ENCODE results near the gene DNAAF8.
A peak's percentile ranks its signal among the peaks of the same experiment; 100 is the strongest.
"Not testable (repeated sequence)": the region's sequence is repeated elsewhere in the genome, so short reads cannot be mapped to it uniquely, and the experiment has no call there.

The DNAAF8 gene

GRCh38 chr16:4723071-4723767, 11.1 kb upstream of the DNAAF8 start:
- DNase-seq (ENCODE audit: low read depth in 3 of 3, low spot score in 1 of 3), result no peak

- DNase-seq (ENCODE audit: low read depth in 3 of 3, low spot score in 1 of 3), result no peak
Observed at GRCh38 chr16:4724661-4725270, 9.6 kb upstream of the DNAAF8 start.

- DNase-seq (ENCODE audit: low read depth in 3 of 3, low spot score in 1 of 3), result no peak
Observed at GRCh38 chr16:4726616-4727015, 7.7 kb upstream of the DNAAF8 start.

- DNase-seq (ENCODE audit: low read depth in 3 of 3, low spot score in 1 of 3), result no peak
Observed at GRCh38 chr16:4728676-4729075, 5.7 kb upstream of the DNAAF8 start.

- DNase-seq (ENCODE audit: low read depth in 3 of 3, low spot score in 1 of 3), result no peak
Observed at GRCh38 chr16:4729876-4730275, 4.5 kb upstream of the DNAAF8 start.

- DNase-seq (ENCODE audit: low read depth in 3 of 3, low spot score in 1 of 3), result no peak
Observed at GRCh38 chr16:4733211-4733742, 1.1 kb upstream of the DNAAF8 start.

- DNase-seq (ENCODE audit: low read depth in 3 of 3, low spot score in 1 of 3), result peak in 1 of 3 donors; percentile 8
Observed at GRCh38 chr16:4733747-4734062, 632 bp upstream of the DNAAF8 start.

- DNase-seq (ENCODE audit: low read depth in 3 of 3, low spot score in 1 of 3), result peak; percentile 83 to 91 (median 85)
Observed at GRCh38 chr16:4734730-4735535, 596 bp downstream of the DNAAF8 start.

- no peak for DNase-seq (ENCODE audit: low read depth in 3 of 3, low spot score in 1 of 3)
Observed at GRCh38 chr16:4736546-4736945, 2.2 kb downstream of the DNAAF8 start.

GRCh38 chr16:4737545-4737944, 3.2 kb downstream of the DNAAF8 start:
- DNase-seq (ENCODE audit: low read depth in 3 of 3, low spot score in 1 of 3), result no peak

GRCh38 chr16:4738370-4738769, 4.0 kb downstream of the DNAAF8 start:
- not testable (repeated sequence) for DNase-seq (ENCODE audit: low read depth in 3 of 3, low spot score in 1 of 3)

- DNase-seq (ENCODE audit: low read depth in 3 of 3, low spot score in 1 of 3), result no peak
Observed at GRCh38 chr16:4743226-4743878, 9.0 kb downstream of the DNAAF8 start.

- no peak for DNase-seq (ENCODE audit: low read depth in 3 of 3, low spot score in 1 of 3)
Observed at GRCh38 chr16:4744555-4745273, 10.4 kb downstream of the DNAAF8 start.

- DNase-seq (ENCODE audit: low read depth in 3 of 3, low spot score in 1 of 3), result no peak
Observed at GRCh38 chr16:4745274-4745569, 10.9 kb downstream of the DNAAF8 start.

- no peak for DNase-seq (ENCODE audit: low read depth in 3 of 3, low spot score in 1 of 3)
Observed at GRCh38 chr16:4746215-4746614, 11.9 kb downstream of the DNAAF8 start.

- DNase-seq (ENCODE audit: low read depth in 3 of 3, low spot score in 1 of 3), result no peak
Observed at GRCh38 chr16:4746991-4747574, 12.7 kb downstream of the DNAAF8 start.

GRCh38 chr16:4747906-4748681, 13.8 kb downstream of the DNAAF8 start:
- DNase-seq (ENCODE audit: low read depth in 3 of 3, low spot score in 1 of 3), result no peak

GRCh38 chr16:4748682-4749411, 14.5 kb downstream of the DNAAF8 start:
- DNase-seq (ENCODE audit: low read depth in 3 of 3, low spot score in 1 of 3), result no peak

GRCh38 chr16:4749700-4750257, 15.4 kb downstream of the DNAAF8 start:
- no peak for DNase-seq (ENCODE audit: low read depth in 3 of 3, low spot score in 1 of 3)
